NCI-H187 (cell line): ENCODE measurements around the gene EPB41L4A.

Experiments
- DNase-seq, 2 experiments: peaks; one replicate each; lab custom pipeline; 2025; lab: John Stamatoyannopoulos, UW

EPB41L4A gene

DNA sequence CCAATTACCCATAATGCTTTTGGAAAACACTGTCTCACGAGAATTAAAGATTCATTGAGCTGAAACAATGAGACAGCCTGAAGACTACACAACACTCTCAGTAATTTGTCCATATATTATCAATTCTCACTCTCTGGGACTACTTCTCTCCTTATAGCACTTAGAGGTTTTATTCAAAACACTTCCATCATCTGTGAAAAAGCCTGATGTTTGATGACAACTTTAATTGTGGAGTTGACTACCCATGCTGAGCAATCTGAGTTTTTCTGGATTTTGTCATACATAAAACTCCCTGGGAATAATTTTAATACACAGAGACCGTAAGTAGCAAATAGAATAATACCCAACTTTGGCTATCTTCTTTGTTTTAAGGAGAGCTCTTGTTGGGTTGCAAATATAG, 305.5 kb downstream of the EPB41L4A start:
- no peak for DNase-seq
